SK-N-SH (cell line): ENCODE results near the gene CNTNAP2. TPM values are rescaled to one million over a fixed set of nuclear protein-coding genes. Genes with fewer than 3 reads are reported as not detected.
A peak's percentile ranks its signal among the peaks of the same experiment; 100 is the strongest.

Experiments used
- CTCF ChIA-PET: fragments of 300-600, 350-600 bp; formaldehyde crosslinking; extraction: SDS; loops from one replicate; lab custom pipeline; 2021; lab: Yijun Ruan, JAX
- POLR2A ChIA-PET: fragments of 350-600 bp; sonication (Branson Sonifier 250); formaldehyde crosslinking; extraction: SDS; loops from one replicate; lab custom pipeline; 2020; ENCODE audit warnings: antibody characterized with exemption, inconsistent platforms; lab: Yijun Ruan, JAX
- DNase-seq: peaks from one replicate; pipeline ENCODE4 v3.0.0; 2012
- H2AFZ ChIP-seq: fragments of 200-600 bp; sonication (generic); 2 replicates; pipeline ENCODE4 v1.8.1; 2016; ENCODE audit warnings: antibody characterized with exemption, mild to moderate bottlenecking, low read depth
- H3F3A ChIP-seq: fragments of 200-600 bp; sonication (generic); replicated peaks from 2 replicates; pipeline ENCODE3; 2016; ENCODE audit warnings: antibody characterized with exemption, mild to moderate bottlenecking; ENCODE audit not compliant: insufficient read depth
- H3K27ac ChIP-seq, 2 experiments: fragments of 200-500 bp in 1 of 2; fragments of 200-600 bp in 1 of 2; sonication (Bioruptor generic) in 1 of 2; sonication (generic), shearing (Covaris generic) in 1 of 2; 2 replicates each; pipeline versions ENCODE4 v1.5.1 to v1.6.1; 2014 to 2016; ENCODE audit warnings: low read depth in 2 of 2, inconsistent platforms in 1 of 2, low read length in 1 of 2, mild to moderate bottlenecking in 1 of 2, mixed read lengths in 1 of 2
- H3K27me3 ChIP-seq: fragments of 200-600 bp; sonication (generic), shearing (Covaris generic); 2 replicates; pipeline ENCODE4 v1.6.1; 2016; ENCODE audit warnings: mixed run types; ENCODE audit not compliant: insufficient read depth
- H3K36me3 ChIP-seq, 2 experiments: fragments of 200-500 bp in 1 of 2; fragments of 200-600 bp in 1 of 2; sonication (Bioruptor generic) in 1 of 2; sonication (generic) in 1 of 2; replicated peaks in 1 of 2; 2 replicates each; pipeline versions ENCODE3 to v1.5.1; 2014 to 2016; ENCODE audit warnings: low read length in 1 of 2, mild to moderate bottlenecking in 1 of 2; ENCODE audit not compliant: insufficient read depth in 2 of 2, control insufficient read depth in 1 of 2
- H3K4me1 ChIP-seq, 2 experiments: fragments of 200-500 bp in 1 of 2; fragments of 200-600 bp in 1 of 2; sonication (Bioruptor generic) in 1 of 2; sonication (generic), shearing (Covaris generic) in 1 of 2; 2 replicates each; pipeline versions ENCODE4 v1.5.1 to v1.6.1; 2014 to 2016; ENCODE audit warnings: low read depth in 1 of 2, low read length in 1 of 2, mixed run types in 1 of 2; ENCODE audit not compliant: insufficient read depth in 2 of 2, control insufficient read depth in 1 of 2
- H3K4me2 ChIP-seq: fragments of 200-600 bp; sonication (generic), shearing (Covaris generic); 2 replicates; pipeline ENCODE4 v1.6.1; 2017; ENCODE audit warnings: mixed run types
- H3K4me3 ChIP-seq, 2 experiments: fragments of 200-500 bp in 1 of 2; fragments of 200-600 bp in 1 of 2; sonication (Bioruptor generic) in 1 of 2; sonication (generic), shearing (Covaris generic) in 1 of 2; 2 replicates each; pipeline versions ENCODE4 v1.5.1 to v1.8.1; 2014 to 2016; ENCODE audit warnings: low read depth in 2 of 2, inconsistent platforms in 1 of 2, low read length in 1 of 2, mild to moderate bottlenecking in 1 of 2, mixed read lengths in 1 of 2, moderate library complexity in 1 of 2
- H3K79me2 ChIP-seq: fragments of 200-600 bp; sonication (generic); 2 replicates; pipeline ENCODE4 v1.8.1; 2017; ENCODE audit warnings: mild to moderate bottlenecking; ENCODE audit not compliant: insufficient read depth
- H3K9ac ChIP-seq: fragments of 200-600 bp; sonication (generic); 2 replicates; pipeline ENCODE4 v1.6.1; 2017; ENCODE audit warnings: mixed run types
- H3K9me2 ChIP-seq: fragments of 200-600 bp; sonication (generic); 2 replicates; pipeline ENCODE4 v1.6.1; 2017; ENCODE audit warnings: mixed run types
- H3K9me3 ChIP-seq: fragments of 200-600 bp; sonication (generic); 2 replicates; pipeline ENCODE4 v1.6.1; 2017; ENCODE audit warnings: mixed run types, mild to moderate bottlenecking, moderate library complexity
- H4K20me1 ChIP-seq: fragments of 200-600 bp; sonication (generic); 2 replicates; pipeline ENCODE4 v1.6.1; 2017; ENCODE audit warnings: mild to moderate bottlenecking, mixed run types; ENCODE audit not compliant: insufficient read depth
- ELF1 ChIP-seq: IDR thresholded peaks from 2 replicates; pipeline ENCODE4 v1.4.0; 2012
- EZH2phosphoT487 ChIP-seq: fragments of 200-600 bp; sonication (generic); IDR thresholded peaks from 2 replicates; pipeline ENCODE4 v1.6.1; 2017; ENCODE audit warnings: low read depth, mixed run types, mild to moderate bottlenecking, antibody characterized with exemption, moderate library complexity, borderline replicate concordance
- FOSL2 ChIP-seq: IDR thresholded peaks from 2 replicates; pipeline ENCODE4 v1.4.0; 2012; ENCODE audit warnings: low read depth, mild to moderate bottlenecking, moderate library complexity, borderline replicate concordance
- FOXM1 ChIP-seq: IDR thresholded peaks from 2 replicates; pipeline ENCODE4 v1.4.0; 2012; ENCODE audit warnings: low read depth, mild to moderate bottlenecking
- GABPA ChIP-seq: IDR thresholded peaks from 2 replicates; pipeline ENCODE4 v1.4.0; 2012; ENCODE audit warnings: low read depth, mild to moderate bottlenecking
- IRF3 ChIP-seq: fragments of 150-350 bp; IDR thresholded peaks from 2 replicates; pipeline ENCODE4 v1.6.1; 2016; ENCODE audit warnings: mild to moderate bottlenecking, low read depth, low read length
- JUND ChIP-seq: IDR thresholded peaks from 2 replicates; pipeline ENCODE4 v1.4.0; 2012
- MEF2A ChIP-seq: IDR thresholded peaks from 2 replicates; pipeline ENCODE4 v1.4.0; 2012; ENCODE audit warnings: low read depth, borderline replicate concordance
- MXI1 ChIP-seq: IDR thresholded peaks from 2 replicates; pipeline ENCODE4 v1.6.1; 2012; ENCODE audit warnings: mild to moderate bottlenecking, low read depth, low read length, improper control_type of control experiment
- NRF1 ChIP-seq: IDR thresholded peaks from 2 replicates; pipeline ENCODE4 v1.6.1; 2012; ENCODE audit warnings: low read depth, mild to moderate bottlenecking, low read length
- PBX3 ChIP-seq: IDR thresholded peaks from 2 replicates; pipeline ENCODE4; 2012
- POLR2AphosphoS5 ChIP-seq: IDR thresholded peaks from 2 replicates; pipeline ENCODE4 v1.6.1; 2012; ENCODE audit warnings: low read depth, low read length
- RAD21 ChIP-seq: IDR thresholded peaks from 2 replicates; pipeline ENCODE4 v1.6.1; 2012; ENCODE audit warnings: mild to moderate bottlenecking, low read length
- SMC3 ChIP-seq: IDR thresholded peaks from 2 replicates; pipeline ENCODE4 v1.6.1; 2012; ENCODE audit warnings: low read depth, low read length, improper control_type of control experiment
- TAF1 ChIP-seq: IDR thresholded peaks from 2 replicates; pipeline ENCODE4 v1.6.1; 2012; ENCODE audit warnings: low read depth, mild to moderate bottlenecking, low read length, moderate library complexity, borderline replicate concordance
- TCF12 ChIP-seq: IDR thresholded peaks from 2 replicates; pipeline ENCODE4 v1.4.0; 2012
- USF1 ChIP-seq: IDR thresholded peaks from 2 replicates; pipeline ENCODE4 v1.4.0; 2012; ENCODE audit warnings: low read depth, borderline replicate concordance
- USF2 ChIP-seq: fragments of 150-350 bp; IDR thresholded peaks from 2 replicates; pipeline ENCODE4 v1.6.1; 2017; ENCODE audit warnings: antibody characterized with exemption, low read length, low read depth, borderline replicate concordance
- YY1 ChIP-seq: IDR thresholded peaks from 2 replicates; pipeline ENCODE4 v1.4.0; 2012; ENCODE audit warnings: low read depth, mild to moderate bottlenecking
- WGBS: methylation state at CpG from one replicate; pipeline ENCODE4 v1.1.6; 2017; ENCODE audit warnings: low lambda C conversion rate; 5-methylcytosine and 5-hydroxymethylcytosine counted together
- polyA plus RNA-seq, 3 experiments: library from polyadenylated mRNA; depleted of rRNA; stranded (reverse); fragments of >200 nt; gene quantifications; 2 replicates each; pipeline ENCODE4 v1.2.3, GENCODE V29; 2012

The CNTNAP2 gene
- polyA plus RNA-seq, 1 of the 3 experiments (the other 2 are of a cell fraction): 3.4 TPM

GRCh38 chr7:146455091-146455655 is 338.6 kb downstream of the CNTNAP2 start:
- 9% methylated on average over 2 of the region's 2 CpGs for WGBS
- ChIA-PET POLR2A (no interaction called here), CTCF (no interaction called here)
- H3K9me3 ChIP-seq: no peaks in the 10 kb centered on the region
- H2AFZ ChIP-seq: no peak overlapping the region
- no peak overlapping the region for H3K4me3 ChIP-seq
- no peak overlapping the region; a peak in 1 of 4 replicates for H3K27ac ChIP-seq
- H3K4me1 ChIP-seq: no peaks in the 10 kb centered on the region; a peak in 2 of 4 replicates
- H4K20me1 ChIP-seq: no peaks in the 10 kb centered on the region
- H3K36me3 ChIP-seq: no peaks in the 10 kb centered on the region
- peak; percentile 32 for DNase-seq
- H3K27me3 ChIP-seq: no peaks in the 10 kb centered on the region
- H3K9me2 ChIP-seq: no peaks in the 10 kb centered on the region
- no peak overlapping the region for H3K9ac ChIP-seq
- no peaks in the 10 kb centered on the region for H3F3A ChIP-seq
- H3K79me2 ChIP-seq: no peaks in the 10 kb centered on the region
- TF ChIP-seq JUND: no peak
- TF ChIP-seq MEF2A: no peak
- no peak for TF ChIP-seq EZH2phosphoT487
- TF ChIP-seq GABPA: no peak
- no peak for TF ChIP-seq FOSL2
- TF ChIP-seq RAD21: no peak
- TF ChIP-seq NRF1: no peak
- no peak for TF ChIP-seq PBX3
- TF ChIP-seq USF1: no peak
- TF ChIP-seq YY1: no peak
- no peak for TF ChIP-seq FOXM1
- TF ChIP-seq ELF1: no peak
- no peak for TF ChIP-seq TCF12
- TF ChIP-seq USF2: no peak
- TF ChIP-seq MXI1: no peak
- no peak for TF ChIP-seq POLR2AphosphoS5
- no peak for TF ChIP-seq IRF3
- no peak for TF ChIP-seq SMC3
- TF ChIP-seq TAF1: no peak
- peak overlapping the region; percentile 16; the same call in 1 of the 2 replicates for H3K4me2 ChIP-seq
